ENCODE results near the gene EHBP1.

DNA sequence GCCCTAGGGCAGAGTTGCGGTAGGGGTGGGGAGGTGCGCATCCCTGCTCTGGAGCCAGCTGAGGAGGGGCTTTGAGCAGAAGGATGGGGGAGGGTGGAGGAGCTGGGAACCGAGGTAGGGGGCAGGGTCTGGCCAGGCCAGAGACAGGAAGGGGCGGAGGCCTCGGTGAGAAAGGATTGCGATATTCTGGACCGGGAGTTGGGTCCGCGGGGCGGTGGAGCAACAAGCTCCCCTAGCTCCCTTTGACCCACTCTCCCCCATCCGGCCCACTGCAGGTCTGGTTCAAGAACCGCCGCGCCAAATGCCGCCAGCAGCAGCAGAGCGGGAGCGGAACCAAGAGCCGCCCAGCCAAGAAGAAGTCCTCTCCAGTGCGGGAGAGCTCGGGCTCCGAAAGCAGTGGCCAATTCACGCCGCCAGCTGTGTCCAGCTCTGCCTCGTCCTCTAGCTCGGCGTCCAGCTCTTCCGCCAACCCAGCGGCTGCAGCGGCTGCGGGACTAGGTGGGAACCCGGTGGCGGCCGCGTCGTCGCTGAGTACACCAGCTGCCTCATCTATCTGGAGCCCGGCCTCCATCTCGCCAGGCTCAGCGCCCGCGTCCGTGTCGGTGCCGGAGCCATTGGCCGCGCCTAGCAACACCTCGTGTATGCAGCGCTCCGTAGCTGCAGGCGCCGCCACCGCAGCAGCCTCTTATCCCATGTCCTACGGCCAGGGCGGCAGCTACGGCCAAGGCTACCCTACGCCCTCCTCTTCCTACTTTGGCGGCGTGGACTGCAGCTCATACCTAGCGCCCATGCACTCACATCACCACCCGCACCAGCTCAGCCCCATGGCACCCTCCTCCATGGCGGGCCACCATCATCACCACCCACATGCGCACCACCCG is 350.0 kb downstream of the EHBP1 start:
- TF ChIP-seq CTCF (IDR thresholded peaks at IDR 0.05) (no peak), POLR2A (IDR thresholded peaks at IDR 0.05) (no peak)
